Activated CD8-positive, alpha-beta memory T cell treated with anti-CD3 and anti-CD28 coated beads for 1 hour (primary cell): ENCODE data around the gene EXOSC1.
"Not testable (repeated sequence)": the region's sequence is repeated elsewhere in the genome, so short reads cannot be mapped to it uniquely, and the experiment has no call there.

Experiments
- DNase-seq, 2 donors: peaks; one replicate each; pipeline ENCODE4 v3.0.0-alpha.2; 2020; ENCODE audit warnings: low read depth in 1 of 2; ENCODE audit errors: extremely low read depth in 1 of 2

The EXOSC1 gene, protein sequence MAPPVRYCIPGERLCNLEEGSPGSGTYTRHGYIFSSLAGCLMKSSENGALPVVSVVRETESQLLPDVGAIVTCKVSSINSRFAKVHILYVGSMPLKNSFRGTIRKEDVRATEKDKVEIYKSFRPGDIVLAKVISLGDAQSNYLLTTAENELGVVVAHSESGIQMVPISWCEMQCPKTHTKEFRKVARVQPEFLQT

DNA sequence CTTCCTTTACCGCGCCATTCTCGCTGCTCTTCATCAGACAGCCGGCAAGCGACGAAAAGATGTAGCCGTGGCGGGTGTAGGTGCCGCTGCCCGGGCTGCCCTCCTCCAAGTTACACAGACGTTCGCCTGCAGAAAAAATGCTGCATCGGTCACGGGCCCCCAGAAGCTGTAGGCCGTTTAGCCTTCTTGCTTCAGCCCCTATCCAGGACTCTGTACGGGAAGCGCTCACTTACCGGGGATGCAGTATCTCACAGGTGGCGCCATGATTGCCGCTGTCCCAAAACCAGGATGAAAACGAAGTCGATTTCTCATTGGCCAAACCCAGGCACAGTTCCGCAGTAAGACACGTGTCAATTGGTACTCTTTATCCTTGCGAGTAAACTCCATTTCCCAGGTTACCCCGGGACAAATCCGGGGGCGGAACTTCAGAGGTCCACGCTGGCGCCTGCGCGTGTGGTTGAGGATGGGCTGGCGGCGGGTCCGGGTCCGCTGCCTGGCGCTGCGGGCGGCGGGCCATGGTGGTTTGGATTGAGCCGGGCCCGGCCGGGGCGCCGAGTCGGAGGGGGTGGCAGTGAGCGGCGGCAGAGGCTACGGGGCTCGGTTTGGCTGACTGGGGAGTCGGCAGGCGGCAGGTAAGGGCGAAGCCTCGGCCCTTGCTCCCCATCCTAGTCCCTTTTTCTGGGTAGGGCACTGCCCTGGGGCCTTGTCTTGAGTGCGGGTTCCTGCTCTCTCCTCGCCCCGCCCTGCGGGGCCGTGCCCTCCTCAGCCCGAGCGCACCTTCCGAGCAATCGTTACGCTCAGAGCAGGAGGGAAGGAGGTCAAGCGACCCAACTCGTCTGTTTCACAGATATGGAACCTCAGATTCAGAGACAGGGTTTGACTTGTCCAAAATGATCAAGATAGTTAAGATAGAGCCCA, at the start of gene EXOSC1, which contains the start of gene ZDHHC16:
Gene EXOSC1 (minus strand): TSS at position 285 of the 918 bp plus-strand sequence. CDS start 21 bp downstream, at position 264.
Gene ZDHHC16 (plus strand): TSS at position 454 of the 918 bp plus-strand sequence. CDS start 5,501 bp downstream, outside the sequence.
- peak; percentile 59 to 76 for DNase-seq

DNA sequence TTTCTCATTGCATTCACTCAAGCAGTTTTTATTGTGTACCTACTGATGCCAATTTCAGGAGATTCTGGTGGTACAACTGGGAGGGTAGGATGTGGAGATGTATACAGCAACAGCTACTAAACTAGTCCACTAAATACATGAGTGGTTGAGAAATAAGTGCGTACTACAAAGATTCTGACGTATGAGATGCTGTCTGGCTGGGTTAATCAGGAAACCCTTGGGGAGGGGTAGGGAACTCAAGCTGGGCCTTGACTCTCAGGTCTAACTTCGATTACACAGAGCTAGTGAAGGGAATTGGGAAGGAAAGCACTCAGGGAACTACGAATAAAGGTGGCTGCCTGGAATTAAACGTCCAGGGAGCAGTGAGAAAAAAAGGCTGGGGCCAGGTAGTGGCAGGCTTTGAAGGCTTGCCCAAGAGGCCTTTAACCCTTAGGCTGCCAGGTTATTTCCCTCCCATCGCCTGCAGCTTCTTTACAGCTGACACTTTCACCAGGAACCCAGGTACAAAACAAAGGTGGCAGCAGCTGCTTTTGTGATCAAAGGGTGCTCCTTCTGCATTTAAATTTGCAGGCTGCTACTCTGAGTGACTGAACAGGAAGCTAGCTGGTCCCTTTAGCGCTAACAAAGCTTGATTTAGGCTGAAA, 49.2 kb upstream of the EXOSC1 start:
- DNase-seq = no peak

DNA sequence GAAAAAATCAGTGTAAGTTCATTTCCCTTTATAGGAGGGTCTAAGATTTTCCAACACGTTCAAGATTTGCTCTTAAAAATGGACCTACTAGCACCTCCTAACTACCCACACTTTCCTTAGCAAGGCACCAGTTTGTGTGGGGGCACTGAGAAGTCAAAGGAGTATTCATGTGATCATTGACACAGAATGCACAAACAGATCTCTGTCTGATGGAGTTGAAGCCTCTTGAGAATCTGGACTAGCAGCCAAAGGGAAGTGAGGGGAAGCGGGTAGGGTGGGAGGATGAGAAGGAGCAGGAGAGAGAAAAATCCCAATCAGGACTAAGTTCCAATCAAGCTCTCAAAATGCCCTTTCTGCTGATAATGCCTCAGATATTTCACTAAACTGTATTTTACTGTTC, 48.3 kb upstream of the EXOSC1 start:
- no peak for DNase-seq

DNA sequence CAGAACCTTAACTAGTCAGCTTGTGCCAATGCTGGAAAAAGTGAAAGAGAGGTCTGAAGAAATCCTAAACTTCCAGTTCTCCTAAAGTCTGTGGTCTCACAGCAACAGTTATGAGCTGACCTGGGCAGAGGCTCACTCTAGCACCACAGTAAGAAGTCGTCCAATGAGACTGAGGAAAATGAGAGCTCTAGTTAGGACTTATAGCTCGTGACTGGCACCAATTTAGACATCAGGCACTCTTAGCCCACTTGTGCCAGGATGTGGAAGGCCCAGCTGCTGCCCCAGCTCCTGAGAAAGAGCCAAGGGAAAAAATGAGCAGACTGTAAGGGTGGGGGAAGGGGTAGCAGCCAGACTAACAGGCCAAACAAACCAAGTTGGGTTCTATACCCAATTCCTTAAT, 44.8 kb upstream of the EXOSC1 start:
- no peak for DNase-seq

DNA sequence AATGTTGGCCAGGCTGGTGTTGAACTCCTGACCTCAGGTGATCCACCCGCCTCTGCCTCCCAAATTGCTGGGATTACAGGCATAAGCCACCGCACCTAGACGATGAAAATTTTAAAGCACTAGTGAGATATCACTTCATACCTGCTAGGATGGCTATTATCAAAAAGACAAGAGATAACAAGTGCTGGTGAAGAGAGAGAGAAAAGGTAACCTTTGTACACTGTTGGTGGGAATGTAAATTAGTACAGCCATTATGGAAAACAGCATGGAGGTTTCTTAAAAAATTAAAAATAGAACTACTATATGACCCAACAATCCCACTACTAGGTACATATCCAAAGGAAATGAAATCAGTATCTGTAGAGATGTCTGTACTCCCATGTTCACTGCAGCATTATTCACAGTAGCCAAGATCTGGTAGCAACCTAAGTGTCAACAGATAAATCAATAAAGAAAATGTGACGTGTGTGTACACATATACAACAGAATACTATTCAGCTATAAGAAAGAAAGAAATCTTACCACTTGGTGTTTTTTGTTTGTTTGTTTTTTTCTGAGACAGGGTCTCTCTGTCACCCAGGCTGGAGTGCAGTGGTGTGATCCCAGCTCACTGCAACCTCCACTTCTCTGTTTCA, 40.0 kb upstream of the EXOSC1 start:
- no peak for DNase-seq

DNA sequence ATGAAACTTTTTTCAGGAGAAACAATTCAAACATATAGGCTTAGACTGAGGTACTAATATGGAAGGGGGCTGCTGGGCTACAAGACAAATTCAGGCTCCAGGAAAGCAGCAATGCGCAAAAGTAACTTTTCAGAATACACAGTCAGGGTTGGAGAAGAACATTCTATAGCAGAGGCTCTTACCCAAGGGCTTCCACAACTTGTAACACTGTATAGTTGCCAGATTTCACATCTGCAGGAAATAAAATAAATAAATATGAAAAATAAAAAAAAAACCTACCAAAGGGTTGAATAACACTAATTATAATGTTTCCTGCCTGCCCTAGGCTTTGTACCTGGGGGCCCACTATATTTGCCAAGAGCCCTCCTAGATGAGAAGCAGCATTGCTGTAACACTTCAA, 38.1 kb upstream of the EXOSC1 start:
- no peak for DNase-seq

DNA sequence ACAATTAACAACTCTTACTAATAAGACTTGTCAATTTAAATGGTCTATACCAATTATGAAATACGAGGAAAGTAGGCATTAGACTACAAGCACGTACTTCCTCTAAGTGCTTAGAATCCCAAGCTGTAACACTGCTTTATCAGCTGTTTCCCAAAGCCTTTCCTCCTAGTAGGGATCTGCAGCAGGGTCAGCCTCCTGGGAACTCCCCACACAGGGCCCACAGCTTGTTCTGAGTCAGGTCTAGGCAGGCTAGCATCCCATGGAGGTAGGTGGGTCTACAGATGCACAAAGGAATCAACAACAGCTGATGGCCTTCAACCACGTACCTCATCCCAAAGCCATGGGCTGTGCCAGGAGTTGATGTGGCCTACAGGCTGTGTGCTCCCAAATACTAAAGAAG, 37.7 kb upstream of the EXOSC1 start:
- DNase-seq = no peak

DNA sequence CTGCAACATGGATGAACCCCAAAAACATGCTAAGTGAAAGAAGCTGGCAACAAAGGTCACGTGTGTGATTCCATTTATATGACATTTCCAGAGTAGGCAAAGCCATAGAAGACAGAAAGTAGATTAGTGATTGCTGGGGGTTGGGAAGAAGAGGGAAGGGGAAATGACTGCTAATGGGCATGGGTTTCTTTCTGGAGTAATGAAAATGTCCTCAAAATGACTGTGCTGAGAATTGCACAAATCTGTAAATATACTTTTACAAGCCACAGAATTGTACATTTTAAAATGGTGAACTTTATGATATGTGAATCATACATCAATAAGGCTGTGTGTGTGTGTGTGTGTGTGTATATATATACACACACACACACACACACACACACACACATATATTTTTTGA, 36.6 kb upstream of the EXOSC1 start:
- no peak for DNase-seq

DNA sequence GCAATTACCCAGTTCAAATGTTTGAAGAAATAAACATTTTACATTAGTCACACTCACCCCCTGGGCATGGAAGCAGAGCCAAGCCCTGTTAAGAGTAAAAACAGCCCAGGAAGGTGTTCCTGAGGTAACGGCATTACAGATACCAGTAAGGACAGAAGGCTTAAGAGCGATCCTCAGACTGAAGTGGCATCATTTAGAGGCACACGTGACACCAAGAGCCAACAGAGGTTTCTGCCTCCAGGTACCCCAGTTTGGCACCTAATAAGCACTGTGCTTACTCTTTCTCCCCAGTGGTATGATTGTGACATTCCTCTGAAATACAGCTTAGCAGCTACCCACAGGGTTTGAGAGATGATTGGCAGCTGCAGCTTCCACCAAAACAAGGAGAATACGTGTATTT, 35.3 kb upstream of the EXOSC1 start:
- DNase-seq = no peak

DNA sequence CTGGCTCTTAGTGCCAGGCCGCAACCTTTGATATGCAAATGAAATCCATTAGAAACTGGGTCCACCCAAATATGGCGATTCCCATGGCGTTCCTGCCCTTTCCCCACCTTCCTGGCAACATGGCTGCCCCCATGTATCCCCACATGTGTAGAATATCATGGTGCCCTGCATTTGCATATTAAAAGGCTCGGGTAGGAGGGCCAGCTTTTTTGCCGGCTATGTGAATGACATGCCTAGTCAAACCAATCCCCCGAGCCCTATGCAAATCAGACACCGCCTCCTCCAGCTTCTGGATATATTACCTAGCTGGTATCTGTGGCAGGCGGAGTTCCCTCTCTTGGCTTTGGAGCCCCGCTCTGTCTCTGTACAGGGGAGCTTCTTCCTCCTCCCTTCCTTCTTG, 34.1 kb upstream of the EXOSC1 start:
- no peak for DNase-seq

DNA sequence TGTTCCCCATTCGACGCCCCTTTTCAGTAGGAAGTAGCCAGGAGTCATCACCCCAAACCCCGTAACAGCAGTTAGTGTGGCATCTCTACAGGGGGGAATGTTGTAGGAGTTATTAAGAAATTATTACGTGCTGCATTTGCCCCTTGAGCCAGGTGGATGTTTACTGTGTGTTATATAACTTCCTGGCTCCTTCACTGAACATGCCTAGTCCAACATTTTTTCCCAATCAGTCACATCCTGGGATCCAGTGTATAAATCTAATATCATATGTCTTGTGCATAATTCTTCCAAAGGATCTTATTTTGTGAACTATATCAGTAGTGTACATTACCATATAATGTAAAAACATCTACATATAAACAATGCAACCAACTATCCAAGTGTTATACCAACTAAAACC, 33.6 kb upstream of the EXOSC1 start:
- DNase-seq = not testable (repeated sequence)

DNA sequence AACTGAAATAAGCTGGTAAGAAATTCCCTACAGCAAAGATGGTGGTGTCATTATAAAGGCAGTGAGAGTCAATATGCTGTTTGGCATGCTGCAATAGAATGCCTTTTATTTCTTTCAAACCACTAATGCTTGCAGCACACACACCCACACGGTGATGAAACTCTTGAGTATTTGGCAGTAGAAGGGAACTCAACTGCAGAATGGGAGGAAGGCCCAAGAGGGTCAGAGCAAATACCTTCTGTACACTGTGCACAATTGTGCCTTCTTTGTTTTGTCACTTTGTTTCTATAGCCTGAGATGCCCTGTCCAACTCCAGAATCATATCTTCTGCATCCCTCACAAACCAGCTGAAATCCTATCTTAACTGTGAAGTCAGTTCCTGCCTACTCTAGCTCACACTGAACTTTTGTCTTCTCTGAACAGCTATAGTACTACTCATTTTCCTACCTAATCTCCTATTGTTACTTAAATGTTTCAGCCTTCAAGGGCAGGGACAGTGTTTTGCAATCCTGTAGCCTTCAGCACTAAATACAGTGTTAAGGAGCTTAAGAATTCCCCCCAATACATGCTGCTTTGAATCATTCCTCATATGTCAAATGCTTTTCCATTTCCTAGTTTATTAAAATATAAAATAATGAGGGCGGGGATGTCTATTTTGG, 30.3 kb upstream of the EXOSC1 start:
- DNase-seq = no peak

DNA sequence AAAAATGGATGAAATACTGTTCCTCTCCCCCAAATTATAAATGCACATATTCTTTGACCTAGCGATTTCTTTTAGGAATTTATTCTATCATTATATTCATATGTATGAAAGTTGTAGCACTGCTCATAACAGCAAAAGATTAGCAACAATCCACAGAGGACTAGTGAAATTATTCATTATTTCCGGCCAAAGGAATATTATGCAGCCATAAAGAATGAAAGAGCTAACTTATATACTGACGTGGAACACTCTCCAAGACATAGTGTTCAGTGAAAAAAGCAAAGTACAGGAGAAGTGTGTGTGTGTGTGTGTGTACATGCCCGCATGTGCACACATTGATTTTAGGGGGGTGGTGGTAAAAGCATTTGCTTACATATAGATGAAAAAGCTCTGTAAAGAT, 29.1 kb upstream of the EXOSC1 start:
- DNase-seq = no peak

DNA sequence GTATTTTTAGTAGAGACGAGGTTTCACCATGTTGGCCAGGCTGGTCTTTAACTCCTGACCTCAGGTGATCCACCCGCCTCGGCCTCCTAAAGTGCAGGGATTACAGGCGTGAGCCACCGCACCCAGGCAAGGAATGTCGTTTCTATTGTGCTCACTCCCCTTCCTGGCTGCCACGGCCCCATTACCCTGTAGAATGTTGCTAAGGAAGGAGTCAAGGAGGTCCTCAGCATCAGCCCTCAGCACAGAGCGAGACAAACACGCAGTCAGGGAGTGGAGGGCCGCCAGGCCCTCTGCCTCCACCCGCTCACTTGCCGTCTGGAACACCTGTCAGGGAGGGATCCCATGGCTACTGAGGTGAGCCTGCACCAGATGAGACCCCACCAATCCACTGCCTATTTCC, 23.0 kb upstream of the EXOSC1 start:
- DNase-seq = not testable (repeated sequence)

DNA sequence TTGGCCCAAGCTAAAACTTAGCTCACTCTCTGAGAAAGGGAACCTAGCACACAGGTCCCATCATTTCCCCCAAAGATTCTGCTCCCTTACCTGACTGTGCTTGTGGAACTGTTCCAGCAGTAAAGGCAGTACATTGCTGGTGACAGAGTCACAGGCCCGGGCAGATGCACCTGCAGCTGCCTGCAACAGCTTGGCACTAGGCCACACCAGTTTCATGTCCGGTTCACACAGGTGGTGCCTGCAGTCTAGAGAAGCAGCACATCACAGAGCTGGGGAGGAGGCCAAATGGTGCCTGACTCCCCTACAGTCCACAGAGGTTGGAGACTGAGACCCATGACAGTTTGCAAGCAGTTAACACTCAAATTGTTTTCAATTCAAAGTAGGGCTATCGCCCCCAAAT, 22.4 kb upstream of the EXOSC1 start:
- DNase-seq = no peak

DNA sequence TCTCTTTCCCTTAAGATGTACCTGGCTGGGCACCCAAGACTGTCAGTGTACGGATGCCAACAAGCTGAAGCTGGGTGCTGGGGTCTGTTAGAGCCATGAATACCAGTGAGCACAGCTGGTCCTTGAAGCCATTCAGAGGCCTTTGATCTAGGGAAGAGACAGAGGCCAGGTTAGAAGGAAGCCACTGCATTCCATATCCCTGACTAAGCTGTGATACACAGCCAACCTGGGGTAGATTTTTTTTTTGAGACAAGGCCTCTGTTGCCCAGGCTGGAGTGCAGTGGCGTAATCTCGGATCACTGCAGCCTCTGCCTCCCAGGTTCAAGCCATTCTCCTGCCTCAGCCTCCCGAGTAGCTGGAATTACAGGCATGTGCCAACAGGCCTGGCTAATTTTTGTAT, 20.9 kb upstream of the EXOSC1 start:
- no peak for DNase-seq

DNA sequence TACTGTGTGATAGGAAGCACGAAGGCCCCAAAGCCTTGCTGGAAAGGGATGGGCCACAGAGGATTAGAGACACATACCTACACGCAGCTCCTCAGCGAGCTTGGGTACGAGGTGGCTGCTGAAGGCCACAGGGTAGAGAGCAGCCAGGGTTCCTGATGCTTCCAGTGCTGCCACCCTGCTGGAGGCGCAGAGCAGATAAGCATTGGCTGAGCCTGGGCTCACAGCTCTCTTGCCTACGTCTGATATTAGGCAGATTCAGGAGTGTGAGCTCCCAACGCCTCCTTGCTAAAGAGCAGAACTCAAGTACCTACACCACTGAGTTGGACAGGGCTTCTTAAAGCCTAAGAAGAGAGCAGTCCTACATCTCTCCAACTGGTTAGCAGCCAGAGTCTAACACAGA, 20.2 kb upstream of the EXOSC1 start:
- no peak for DNase-seq

DNA sequence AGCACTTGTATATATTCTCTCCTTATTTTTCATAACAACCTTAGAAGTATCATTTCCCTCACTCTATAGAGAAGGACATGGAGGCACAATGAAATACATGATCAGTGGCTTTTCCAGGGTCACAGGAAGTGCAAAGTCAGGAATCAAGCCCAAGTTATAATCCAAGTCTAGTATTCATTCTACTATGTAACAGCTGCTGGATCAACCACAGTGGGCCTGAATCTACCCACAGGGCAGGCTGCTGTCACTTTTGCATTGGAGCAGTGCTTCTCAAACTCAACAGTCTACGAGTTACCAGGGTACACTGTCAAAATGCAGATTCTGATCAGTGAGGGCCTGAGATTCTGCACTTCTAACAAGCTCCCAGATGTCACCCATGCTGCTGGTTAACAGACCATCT, 18.4 kb upstream of the EXOSC1 start:
- DNase-seq = no peak

DNA sequence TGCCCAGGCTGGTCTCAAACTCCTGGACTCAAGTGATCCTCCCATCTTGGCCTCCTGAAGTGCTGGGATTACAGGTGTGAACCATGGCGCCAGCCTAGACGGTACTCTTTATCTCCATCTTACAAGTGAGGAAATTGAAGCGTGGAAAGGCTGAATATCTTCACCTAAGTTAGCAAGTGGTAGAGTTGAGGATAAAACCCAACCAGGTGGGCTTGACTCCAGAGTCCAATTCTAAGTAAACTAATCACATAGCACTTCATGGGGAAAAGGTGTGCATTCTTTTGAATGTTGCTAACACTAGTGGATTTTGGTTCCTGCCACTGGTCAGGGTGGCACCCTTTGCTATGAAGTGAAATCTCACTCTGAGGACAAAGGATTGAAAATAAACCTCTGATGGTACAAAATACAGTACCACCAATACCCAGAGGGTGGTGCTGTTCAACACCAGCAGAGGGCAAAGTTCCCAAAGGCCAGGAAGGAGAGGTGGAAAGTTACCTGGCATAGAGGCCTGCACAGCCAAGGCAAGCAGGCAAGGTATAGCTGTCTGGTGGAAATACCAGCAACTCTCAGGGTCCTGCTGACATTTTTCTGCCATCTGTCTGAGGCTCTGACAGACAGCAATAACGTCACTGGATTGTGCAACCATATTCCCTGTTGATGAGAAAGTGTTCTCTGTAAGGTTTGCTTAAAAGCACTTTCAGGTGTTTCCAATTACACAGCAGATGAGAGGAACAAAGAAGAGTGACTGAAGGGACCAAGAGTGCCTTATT, 17.7 kb upstream of the EXOSC1 start:
- DNase-seq = peak in 1 of 2 donors; percentile 3

DNA sequence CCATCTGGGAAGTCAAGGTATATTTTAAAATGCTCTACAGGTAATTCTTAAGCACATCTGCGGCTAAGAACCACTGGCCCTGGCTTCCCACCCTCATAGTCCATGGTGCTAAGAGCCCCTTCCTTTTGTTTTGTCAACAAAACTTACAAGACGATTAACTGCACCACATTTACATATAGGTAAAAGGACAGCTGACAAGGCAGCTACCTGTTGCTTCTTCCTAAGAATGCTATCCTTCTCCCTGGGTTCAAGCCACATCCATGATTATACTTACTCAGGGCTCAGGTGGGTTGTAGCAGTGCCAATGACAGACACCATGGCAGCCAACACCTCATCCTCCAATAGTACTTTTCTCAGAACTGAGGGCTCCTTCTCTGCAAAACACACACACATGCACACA, 16.5 kb upstream of the EXOSC1 start:
- DNase-seq = no peak
